Measurements from ENCODE around the gene NBPF8. TPM values are rescaled to one million over a fixed set of nuclear protein-coding genes. Genes with fewer than 3 reads are reported as not detected.
"Not testable (repeated sequence)": the region's sequence is repeated elsewhere in the genome, so short reads cannot be mapped to it uniquely, and the experiment has no call there.

Gene NBPF8, protein sequence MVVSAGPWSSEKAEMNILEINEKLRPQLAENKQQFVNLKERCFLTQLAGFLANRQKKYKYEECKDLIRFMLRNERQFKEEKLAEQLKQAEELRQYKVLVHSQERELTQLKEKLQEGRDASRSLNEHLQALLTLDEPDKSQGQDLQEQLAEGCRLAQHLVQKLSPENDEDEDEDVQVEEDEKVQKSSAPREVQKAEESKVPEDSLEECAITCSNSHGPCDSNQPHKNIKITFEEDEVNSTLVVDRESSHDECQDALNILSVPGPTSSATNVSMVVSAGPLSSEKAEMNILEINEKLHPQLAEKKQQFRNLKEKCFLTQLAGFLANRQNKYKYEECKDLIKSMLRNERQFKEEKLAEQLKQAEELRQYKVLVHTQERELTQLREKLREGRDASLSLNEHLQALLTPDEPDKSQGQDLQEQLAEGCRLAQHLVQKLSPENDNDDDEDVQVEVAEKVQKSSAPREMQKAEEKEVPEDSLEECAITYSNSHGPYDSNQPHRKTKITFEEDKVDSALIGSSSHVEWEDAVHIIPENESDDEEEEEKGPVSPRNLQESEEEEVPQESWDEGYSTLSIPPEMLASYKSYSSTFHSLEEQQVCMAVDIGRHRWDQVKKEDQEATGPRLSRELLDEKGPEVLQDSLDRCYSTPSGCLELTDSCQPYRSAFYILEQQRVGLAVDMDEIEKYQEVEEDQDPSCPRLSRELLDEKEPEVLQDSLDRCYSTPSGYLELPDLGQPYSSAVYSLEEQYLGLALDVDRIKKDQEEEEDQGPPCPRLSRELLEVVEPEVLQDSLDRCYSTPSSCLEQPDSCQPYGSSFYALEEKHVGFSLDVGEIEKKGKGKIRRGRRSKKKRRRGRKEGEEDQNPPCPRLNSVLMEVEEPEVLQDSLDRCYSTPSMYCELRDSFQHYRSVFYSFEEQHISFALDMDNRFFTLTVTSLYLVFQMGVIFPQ
- total RNA-seq, result 10 to 100 TPM; 11.6 to 22.5 TPM

DNA sequence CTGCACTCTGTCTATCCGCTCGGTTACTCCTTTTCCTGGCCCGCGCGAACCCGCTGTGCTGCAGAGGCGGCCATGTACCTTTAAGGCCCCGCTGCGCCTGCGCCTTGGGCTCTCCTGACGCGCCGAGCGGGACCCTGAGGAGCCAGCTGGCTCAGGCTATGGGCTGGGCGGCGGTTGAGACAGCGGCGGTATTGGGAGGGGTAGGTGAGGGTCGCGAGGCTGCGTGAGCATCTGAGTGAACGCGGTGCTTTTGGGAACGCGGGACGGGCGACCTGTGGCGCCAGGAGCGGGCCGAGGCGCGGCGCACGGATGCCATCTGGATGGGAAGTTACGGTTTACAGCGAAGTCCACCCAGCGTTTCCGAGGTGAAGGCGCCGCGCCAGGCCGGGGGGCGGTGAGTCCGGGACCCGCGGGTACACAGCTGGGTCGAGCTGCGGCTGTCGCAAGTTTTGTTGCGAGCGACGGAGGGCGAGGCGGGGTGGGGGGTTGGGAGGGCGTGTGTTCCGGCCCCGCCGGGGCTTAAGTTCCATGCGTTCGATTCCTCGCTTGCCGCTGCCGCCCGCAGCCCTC, at the start of gene NBPF8:
Gene NBPF8 (plus strand): TSS at position 125 of the 570 bp plus-strand sequence. CDS start 21,488 bp downstream, outside the sequence.
- ATAC-seq (replicated peaks in 1 of 2) (peak; percentile 98 to 99), DNase-seq (peak; percentile 76 to 79)
- H3K4me3 Mint-ChIP-seq, result peak within 1 kb of the TSS; percentile 83 to 84
- H3K4me1 Mint-ChIP-seq (ENCODE audit: low read depth); H3K27me3 Mint-ChIP-seq (ENCODE audit: low read depth); H3K9me3 Mint-ChIP-seq; H3K36me3 Mint-ChIP-seq (ENCODE audit: insufficient read depth in 2 of 2): not testable (repeated sequence)
- peak within 1 kb of the TSS; percentile 47 for H3K27ac Mint-ChIP-seq

DNA sequence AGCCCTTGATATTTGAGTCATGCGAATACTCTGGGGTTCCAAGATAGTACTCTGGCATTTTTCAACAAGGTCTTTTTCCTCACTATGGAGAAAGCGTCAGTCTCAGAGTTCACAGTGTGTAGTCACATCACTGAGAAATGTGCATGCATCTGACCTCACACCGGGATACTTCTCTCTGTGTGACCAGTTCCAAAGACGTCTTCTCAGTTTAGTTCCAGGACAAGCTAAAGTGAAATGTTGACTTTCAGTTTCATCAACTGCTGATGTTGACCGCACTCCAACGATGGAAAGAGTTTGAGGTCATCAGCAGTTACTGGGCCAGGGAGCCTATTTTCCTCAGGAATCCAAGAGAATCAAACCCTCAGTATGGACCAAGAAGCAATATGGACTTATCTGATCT, 47.1 kb upstream of the NBPF8 start:
- not testable (repeated sequence) for H3K27ac Mint-ChIP-seq; ATAC-seq (replicated peaks in 1 of 2); H3K27me3 Mint-ChIP-seq (ENCODE audit: low read depth); H3K36me3 Mint-ChIP-seq (ENCODE audit: insufficient read depth in 2 of 2); DNase-seq; H3K4me3 Mint-ChIP-seq; H3K9me3 Mint-ChIP-seq; H3K4me1 Mint-ChIP-seq (ENCODE audit: low read depth)

DNA sequence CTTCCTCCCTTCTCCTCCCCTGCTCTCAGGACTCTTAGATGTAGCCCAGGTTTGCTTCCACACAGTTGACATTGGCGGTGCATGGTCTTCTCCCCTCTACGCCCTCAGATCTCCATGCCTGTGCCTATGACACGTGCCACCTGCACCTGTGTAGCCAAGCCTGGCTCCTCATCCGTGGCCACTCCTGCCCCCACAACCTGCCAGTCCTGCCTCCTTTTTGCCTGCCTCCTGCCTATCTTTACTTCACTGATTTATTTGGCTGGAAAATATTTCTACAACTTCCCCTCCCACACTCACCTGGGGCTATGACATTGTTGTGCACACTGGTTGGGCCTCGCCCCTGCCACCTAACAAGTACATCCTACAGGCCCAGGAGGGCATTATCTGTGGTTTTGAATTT, 28.2 kb upstream of the NBPF8 start:
- not testable (repeated sequence) for H3K27ac Mint-ChIP-seq; H3K9me3 Mint-ChIP-seq; H3K4me1 Mint-ChIP-seq (ENCODE audit: low read depth); ATAC-seq (replicated peaks in 1 of 2); H3K27me3 Mint-ChIP-seq (ENCODE audit: low read depth); DNase-seq; H3K36me3 Mint-ChIP-seq (ENCODE audit: insufficient read depth in 2 of 2); H3K4me3 Mint-ChIP-seq

DNA sequence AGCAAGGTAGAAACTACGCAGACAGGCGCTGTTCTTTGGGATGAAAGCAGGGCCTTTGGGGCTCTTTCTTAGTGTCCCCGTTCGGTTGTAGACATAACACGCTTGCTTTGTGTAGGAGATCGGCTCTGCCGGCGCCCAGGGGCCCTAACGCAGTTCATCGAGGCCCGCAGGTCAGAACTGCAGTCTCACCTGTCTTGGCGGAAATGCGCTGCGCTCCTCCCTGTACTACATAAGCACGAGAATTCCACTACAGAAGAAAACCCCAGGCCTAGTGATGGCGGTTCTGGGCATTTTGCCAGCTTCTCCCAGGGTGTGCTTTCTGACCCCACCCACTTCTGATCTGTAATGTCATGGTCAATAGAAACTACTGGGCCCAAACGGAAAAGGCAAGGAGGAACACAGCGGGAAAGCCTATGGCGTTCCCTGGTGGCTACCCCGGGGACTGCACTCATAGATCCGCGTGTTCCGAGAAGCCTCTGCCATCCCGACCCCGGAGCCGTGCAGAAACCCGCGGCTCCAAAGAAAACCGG, 26.2 kb upstream of the NBPF8 start:
- H3K9me3 Mint-ChIP-seq; H3K27ac Mint-ChIP-seq; H3K27me3 Mint-ChIP-seq (ENCODE audit: low read depth); ATAC-seq (replicated peaks in 1 of 2); H3K36me3 Mint-ChIP-seq (ENCODE audit: insufficient read depth in 2 of 2); H3K4me1 Mint-ChIP-seq (ENCODE audit: low read depth): not testable (repeated sequence)
- H3K4me3 Mint-ChIP-seq, result peak overlapping the region in 1 of 2 donors; percentile 11
- peak; percentile 3 to 40 for DNase-seq

DNA sequence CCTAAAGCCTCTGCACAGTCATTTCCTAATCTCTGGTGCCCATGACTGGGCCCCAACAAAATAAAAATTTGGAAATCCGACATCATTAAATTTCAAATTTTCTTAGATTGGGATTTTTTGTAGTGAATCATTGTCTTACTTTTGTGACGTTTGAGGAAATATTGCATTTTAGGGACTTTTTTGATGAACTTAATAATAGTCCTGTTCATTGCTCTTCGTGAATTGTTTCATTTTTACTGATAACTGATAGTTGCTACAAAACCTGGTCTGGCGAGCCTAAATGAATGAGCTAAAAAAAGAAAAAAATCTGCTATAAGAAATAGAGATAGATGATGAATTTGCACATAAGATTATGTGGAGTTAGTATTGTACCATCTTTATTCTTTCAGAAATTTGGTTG, 23.5 kb upstream of the NBPF8 start:
- H3K4me1 Mint-ChIP-seq (ENCODE audit: low read depth); DNase-seq: not testable (repeated sequence)

DNA sequence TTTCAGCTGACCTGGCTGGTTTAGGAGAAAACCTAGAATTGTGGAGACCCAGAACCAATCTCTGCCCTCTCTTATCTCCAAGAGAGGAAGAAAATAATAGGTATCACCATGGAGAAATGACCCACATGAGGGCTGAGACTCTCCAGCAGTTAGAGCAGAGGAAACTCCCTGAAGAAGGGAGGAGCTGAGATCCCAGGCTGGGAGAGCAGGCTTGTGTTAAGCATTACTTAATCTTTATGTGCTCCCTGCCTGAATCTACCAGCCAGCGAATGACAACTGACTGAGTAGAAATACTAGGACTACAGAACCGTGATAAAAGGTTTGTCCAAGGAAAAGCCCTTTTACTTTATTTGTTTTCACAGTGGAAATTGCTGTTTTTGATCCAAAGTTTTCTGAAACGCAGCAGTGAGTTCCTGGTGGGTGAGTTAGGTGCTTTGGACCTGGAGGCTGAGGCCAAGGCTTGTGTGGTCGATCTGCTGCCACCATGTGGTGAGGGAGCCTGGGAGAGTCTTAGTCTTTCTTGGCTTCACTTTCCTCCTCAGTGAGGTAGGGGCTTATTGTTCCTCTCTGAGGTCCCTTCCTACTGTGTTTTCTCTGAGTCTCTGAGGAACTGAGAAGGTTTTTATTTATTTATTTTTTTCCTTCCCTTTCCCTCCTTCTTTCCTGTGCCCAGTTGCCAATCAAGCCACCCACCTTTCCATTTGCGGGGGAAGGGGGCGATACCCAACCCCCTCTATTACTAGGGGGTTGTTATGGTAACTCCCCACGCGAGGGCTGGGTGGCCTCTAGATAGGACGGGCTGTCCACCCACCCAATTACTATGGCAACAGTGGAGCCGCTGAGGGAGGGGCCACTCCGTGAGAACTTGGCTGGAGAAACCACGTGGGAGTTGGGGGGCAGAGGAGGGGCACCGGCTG, 21.3 kb upstream of the NBPF8 start:
- DNase-seq; H3K4me3 Mint-ChIP-seq; ATAC-seq (replicated peaks in 1 of 2); H3K27ac Mint-ChIP-seq; H3K9me3 Mint-ChIP-seq; H3K4me1 Mint-ChIP-seq (ENCODE audit: low read depth); H3K36me3 Mint-ChIP-seq (ENCODE audit: insufficient read depth in 2 of 2); H3K27me3 Mint-ChIP-seq (ENCODE audit: low read depth): not testable (repeated sequence)

More for the DNA sequence above, 23.5 kb upstream of the NBPF8 start:
- not testable (repeated sequence) for ATAC-seq (replicated peaks in 1 of 2); H3K4me3 Mint-ChIP-seq; H3K9me3 Mint-ChIP-seq; H3K27ac Mint-ChIP-seq; H3K27me3 Mint-ChIP-seq (ENCODE audit: low read depth); H3K36me3 Mint-ChIP-seq (ENCODE audit: insufficient read depth in 2 of 2)

DNA sequence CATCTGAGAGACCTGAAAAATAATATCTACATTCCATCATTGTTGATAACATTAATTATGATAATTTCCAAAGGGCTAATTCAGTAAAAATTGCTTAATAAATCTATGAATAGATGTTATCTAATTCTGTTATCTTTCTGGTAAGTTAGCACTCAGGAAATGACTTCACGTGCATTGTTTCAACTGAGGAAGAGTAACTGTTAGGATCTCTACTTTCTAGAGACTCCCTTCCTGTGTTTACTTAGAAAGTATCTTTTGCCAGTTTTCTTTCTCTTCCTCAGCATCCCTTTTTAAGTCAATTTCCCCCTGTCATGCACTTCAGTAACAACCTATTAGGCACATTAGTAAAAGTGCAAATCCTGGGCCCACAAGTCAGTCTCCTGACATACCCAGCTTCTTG, 9.5 kb upstream of the NBPF8 start:
- not testable (repeated sequence) for H3K4me3 Mint-ChIP-seq; DNase-seq; H3K4me1 Mint-ChIP-seq (ENCODE audit: low read depth); H3K9me3 Mint-ChIP-seq; ATAC-seq (replicated peaks in 1 of 2); H3K36me3 Mint-ChIP-seq (ENCODE audit: insufficient read depth in 2 of 2); H3K27ac Mint-ChIP-seq; H3K27me3 Mint-ChIP-seq (ENCODE audit: low read depth)

DNA sequence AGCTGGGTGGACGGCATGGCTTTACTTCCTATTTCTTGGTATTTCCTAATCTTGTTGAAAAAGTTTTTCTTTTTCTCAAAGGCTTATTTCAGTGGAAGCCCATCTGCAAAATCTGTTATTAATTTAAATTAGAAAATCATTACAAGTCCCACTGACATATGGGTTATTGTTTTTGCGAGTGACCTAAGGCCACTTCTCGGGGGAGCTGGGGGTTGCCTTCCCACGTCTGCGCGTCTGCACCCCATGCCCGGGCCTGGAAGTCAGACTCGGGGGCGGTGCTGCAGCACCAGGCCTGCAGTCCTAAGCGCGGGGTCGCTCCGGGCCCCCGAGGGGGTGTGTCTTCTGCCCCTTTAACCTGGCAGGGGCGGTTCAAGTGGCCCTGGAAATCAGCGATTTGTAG, 384 bp upstream of the NBPF8 start:
- not testable (repeated sequence) for H3K9me3 Mint-ChIP-seq; H3K27me3 Mint-ChIP-seq (ENCODE audit: low read depth); H3K27ac Mint-ChIP-seq; DNase-seq; H3K4me1 Mint-ChIP-seq (ENCODE audit: low read depth); H3K36me3 Mint-ChIP-seq (ENCODE audit: insufficient read depth in 2 of 2); H3K4me3 Mint-ChIP-seq
- ATAC-seq (replicated peaks in 1 of 2), result peak; percentile 20 to 27

DNA sequence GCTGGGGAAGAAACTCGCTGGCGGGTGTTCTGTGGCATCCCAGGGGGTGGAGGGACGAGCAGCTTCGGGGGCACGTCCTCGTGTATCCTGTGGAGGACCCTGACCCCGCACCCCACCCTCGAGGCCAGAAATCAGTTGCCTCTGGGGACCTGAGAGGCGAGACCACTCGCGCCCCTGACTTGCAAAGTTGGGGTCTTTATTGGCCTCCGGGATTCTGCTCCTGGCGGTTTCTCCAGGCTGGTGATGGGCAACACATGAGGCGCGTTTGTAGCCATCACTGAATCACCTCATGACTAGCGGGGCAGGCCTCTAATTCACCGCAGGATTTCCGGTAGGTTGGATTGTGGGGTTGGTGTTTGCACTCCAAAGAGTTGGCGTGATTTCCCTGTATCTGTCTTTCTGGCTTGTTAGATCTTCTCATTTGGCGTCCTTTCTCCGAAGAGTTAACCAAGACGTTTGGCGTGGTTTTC, 692 bp downstream of the NBPF8 start:
- peak overlapping the region; percentile 83 to 84 for H3K4me3 Mint-ChIP-seq
- peak; percentile 44 to 61 for ATAC-seq (replicated peaks in 1 of 2)
- H3K27me3 Mint-ChIP-seq (ENCODE audit: low read depth); H3K9me3 Mint-ChIP-seq; H3K36me3 Mint-ChIP-seq (ENCODE audit: insufficient read depth in 2 of 2); H3K4me1 Mint-ChIP-seq (ENCODE audit: low read depth): not testable (repeated sequence)
- DNase-seq, result peak; percentile 21 to 39
- H3K27ac Mint-ChIP-seq, result peak overlapping the region; percentile 47

DNA sequence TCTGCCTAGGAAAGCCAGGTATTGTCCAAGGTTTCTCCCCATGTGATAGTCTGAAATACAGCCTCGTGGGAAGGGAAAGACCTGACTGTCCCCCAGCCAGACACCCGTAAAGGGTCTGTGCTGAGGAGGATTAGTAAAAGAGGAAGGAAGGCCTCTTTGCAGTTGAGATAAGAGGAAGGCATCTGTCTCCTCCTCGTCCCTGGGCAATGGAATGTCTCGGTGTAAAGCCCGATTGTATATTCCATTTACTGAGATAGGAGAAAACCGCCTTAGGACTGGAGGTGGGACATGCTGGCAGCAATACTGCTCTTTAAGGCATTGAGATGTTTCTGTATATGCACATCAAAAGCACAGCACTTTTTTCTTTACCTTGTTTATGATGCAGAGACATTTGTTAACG, 10.2 kb downstream of the NBPF8 start:
- H3K9me3 Mint-ChIP-seq; H3K27me3 Mint-ChIP-seq (ENCODE audit: low read depth); H3K4me3 Mint-ChIP-seq; H3K4me1 Mint-ChIP-seq (ENCODE audit: low read depth); H3K36me3 Mint-ChIP-seq (ENCODE audit: insufficient read depth in 2 of 2); H3K27ac Mint-ChIP-seq; ATAC-seq (replicated peaks in 1 of 2); DNase-seq: not testable (repeated sequence)

DNA sequence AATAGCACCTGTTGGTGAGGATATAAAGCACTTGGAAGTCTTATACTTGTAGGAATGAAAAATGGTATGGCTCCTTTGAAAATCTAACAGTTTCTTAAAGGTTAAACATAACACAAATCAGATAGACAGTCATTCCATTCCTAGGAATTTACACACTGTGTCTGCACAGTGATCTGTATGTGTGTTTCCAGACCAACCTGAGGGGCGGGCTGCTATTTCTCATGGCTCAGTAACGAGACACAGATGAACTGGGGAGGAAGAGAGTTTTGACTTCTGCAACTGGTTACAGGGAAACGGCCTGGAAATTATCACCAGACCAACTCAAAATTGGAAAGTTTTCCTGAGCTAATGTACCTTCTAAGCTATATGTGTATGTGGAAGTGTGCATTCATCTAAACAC, 16.8 kb downstream of the NBPF8 start:
- not testable (repeated sequence) for H3K4me1 Mint-ChIP-seq (ENCODE audit: low read depth); ATAC-seq (replicated peaks in 1 of 2); H3K4me3 Mint-ChIP-seq; DNase-seq; H3K9me3 Mint-ChIP-seq; H3K36me3 Mint-ChIP-seq (ENCODE audit: insufficient read depth in 2 of 2); H3K27ac Mint-ChIP-seq; H3K27me3 Mint-ChIP-seq (ENCODE audit: low read depth)

DNA sequence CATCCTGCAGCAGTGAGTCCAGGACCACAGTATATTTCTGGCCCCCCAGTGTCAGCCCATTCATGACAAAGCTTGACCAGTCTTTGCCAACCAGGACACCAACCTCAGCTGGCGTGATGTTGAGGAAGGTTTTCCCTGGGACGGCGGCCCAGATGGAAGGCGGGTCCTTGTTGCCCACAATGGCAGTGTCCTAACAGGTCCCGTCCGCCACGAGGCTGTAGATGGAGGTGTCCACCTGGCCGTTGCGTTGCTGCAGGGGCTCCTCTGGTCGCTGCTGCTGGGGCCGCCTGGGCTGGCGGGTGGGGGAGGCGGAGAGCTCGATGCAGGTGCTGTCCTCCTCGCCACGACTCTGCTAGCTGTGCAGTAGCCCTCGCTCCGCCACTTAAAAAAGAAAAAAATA, 19.0 kb downstream of the NBPF8 start:
- not testable (repeated sequence) for H3K36me3 Mint-ChIP-seq (ENCODE audit: insufficient read depth in 2 of 2); H3K27ac Mint-ChIP-seq; ATAC-seq (replicated peaks in 1 of 2); H3K4me1 Mint-ChIP-seq (ENCODE audit: low read depth); H3K9me3 Mint-ChIP-seq; H3K4me3 Mint-ChIP-seq; DNase-seq; H3K27me3 Mint-ChIP-seq (ENCODE audit: low read depth)

Data from activated T-cell treated with anti-CD3 and anti-CD28 coated beads, Interleukin-2, amount 50 U/mL, for 72 hours (primary cell).